ENCODE measurements around the gene HIBADH. TPM values are rescaled to one million over a fixed set of nuclear protein-coding genes. Genes with fewer than 3 reads are reported as not detected.
"Not testable (repeated sequence)": the region's sequence is repeated elsewhere in the genome, so short reads cannot be mapped to it uniquely, and the experiment has no call there.

The HIBADH gene
- total RNA-seq, 4 donors from 2014 or later: 73.7 to 99.9 (median 84.4) TPM

DNA sequence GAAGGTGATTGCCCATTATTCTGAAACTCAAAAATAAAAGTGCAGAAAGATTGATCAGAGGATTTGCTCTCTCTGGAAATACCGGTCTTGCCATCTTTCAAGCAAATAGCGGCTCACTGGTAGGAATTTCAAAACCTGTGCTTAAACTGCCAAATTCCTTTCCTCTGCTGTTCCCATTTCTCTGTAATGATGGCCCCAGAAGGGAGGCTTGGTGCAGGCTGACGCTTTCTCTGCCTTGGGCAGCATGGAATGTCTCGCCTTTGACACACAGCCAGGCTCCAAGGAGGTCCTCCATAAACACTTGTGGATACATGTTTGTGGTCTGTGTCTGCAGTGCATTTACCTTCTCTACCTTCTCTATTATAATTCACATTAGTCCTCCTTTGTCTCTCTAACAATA, 146.8 kb downstream of the HIBADH start:
- Histone ChIP-seq H3K27me3 (no peaks in the 10 kb centered on the region), H3K36me3 (no peaks in the 10 kb centered on the region), H3K4me1 (no peaks in the 10 kb centered on the region), H3K9me3 (no peaks in the 10 kb centered on the region), H3K27ac (no peak overlapping the region), H3K4me3 (replicated peaks in 1 of 3) (no peak overlapping the region)
- TF ChIP-seq POLR2A (IDR thresholded peaks at IDR 0.05): no peak
- TF ChIP-seq, protein P1, sequence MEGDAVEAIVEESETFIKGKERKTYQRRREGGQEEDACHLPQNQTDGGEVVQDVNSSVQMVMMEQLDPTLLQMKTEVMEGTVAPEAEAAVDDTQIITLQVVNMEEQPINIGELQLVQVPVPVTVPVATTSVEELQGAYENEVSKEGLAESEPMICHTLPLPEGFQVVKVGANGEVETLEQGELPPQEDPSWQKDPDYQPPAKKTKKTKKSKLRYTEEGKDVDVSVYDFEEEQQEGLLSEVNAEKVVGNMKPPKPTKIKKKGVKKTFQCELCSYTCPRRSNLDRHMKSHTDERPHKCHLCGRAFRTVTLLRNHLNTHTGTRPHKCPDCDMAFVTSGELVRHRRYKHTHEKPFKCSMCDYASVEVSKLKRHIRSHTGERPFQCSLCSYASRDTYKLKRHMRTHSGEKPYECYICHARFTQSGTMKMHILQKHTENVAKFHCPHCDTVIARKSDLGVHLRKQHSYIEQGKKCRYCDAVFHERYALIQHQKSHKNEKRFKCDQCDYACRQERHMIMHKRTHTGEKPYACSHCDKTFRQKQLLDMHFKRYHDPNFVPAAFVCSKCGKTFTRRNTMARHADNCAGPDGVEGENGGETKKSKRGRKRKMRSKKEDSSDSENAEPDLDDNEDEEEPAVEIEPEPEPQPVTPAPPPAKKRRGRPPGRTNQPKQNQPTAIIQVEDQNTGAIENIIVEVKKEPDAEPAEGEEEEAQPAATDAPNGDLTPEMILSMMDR (IDR thresholded peaks at IDR 0.05): no peak
- intact Hi-C loops (cut with DNase I): no loop called here
- DNase-seq: no peak
- 79 to 82% methylated on average over 4 of the region's 4 CpGs for WGBS, 2 donors

GRCh38 chr7:27514861-27515260, 147.8 kb downstream of the HIBADH start:
- H3K27me3 ChIP-seq: no peaks in the 10 kb centered on the region
- DNase-seq: no peak
- no peaks in the 10 kb centered on the region for H3K36me3 ChIP-seq
- WGBS, 2 donors: 76 to 81% methylated on average over 5 of the region's 5 CpGs
- no peaks in the 10 kb centered on the region for H3K9me3 ChIP-seq
- no peak overlapping the region for H3K4me3 ChIP-seq (replicated peaks in 1 of 3)
- no peak overlapping the region for H3K27ac ChIP-seq
- no peak for TF ChIP-seq POLR2A (IDR thresholded peaks at IDR 0.05)
- TF ChIP-seq, protein P1 (IDR thresholded peaks at IDR 0.05): no peak
- no peaks in the 10 kb centered on the region for H3K4me1 ChIP-seq
- intact Hi-C loops (cut with DNase I): no loop called here

- TF ChIP-seq, protein P1 (IDR thresholded peaks at IDR 0.05): no peak
- TF ChIP-seq POLR2A (IDR thresholded peaks at IDR 0.05): no peak
- WGBS, 2 donors: 85 to 96% methylated on average over 1 of the region's 1 CpG
- H3K36me3 ChIP-seq: no peaks in the 10 kb centered on the region
- no peaks in the 10 kb centered on the region for H3K4me1 ChIP-seq
- intact Hi-C loops (cut with DNase I): no loop called here
- no peaks in the 10 kb centered on the region for H3K27me3 ChIP-seq
- H3K27ac ChIP-seq: no peak overlapping the region
- no peak overlapping the region for H3K4me3 ChIP-seq (replicated peaks in 1 of 3)
- no peaks in the 10 kb centered on the region for H3K9me3 ChIP-seq
- DNase-seq: no peak
Observed at GRCh38 chr7:27513885-27514284, 148.8 kb downstream of the HIBADH start.

GRCh38 chr7:27511370-27511769, 151.3 kb downstream of the HIBADH start:
- H3K9me3 ChIP-seq; H3K27ac ChIP-seq; H3K4me1 ChIP-seq; H3K36me3 ChIP-seq; H3K4me3 ChIP-seq (replicated peaks in 1 of 3); H3K27me3 ChIP-seq; intact Hi-C loops (cut with DNase I); DNase-seq: not testable (repeated sequence)
- WGBS, 2 donors: 100% methylated on average over 1 of the region's 1 CpG

DNA sequence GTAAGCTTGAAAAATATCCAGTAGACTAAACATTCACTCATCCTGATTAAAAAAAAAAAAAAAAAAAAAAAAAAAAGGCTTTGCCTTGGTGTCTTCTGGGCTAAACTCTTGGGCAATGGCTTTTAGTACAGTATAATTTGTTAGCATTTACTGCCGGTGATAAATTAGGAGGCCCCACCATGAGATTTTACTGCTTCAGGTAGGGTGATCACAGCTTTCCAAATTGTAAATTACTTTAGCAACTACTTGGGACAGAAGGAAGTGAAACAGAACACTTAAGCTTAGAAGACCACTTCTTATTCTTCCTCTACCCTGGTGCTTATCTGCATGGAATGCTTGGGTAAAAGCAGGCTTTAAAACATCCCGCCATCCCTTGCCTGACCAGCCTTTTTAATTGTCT, 152.1 kb downstream of the HIBADH start:
- H3K36me3 ChIP-seq: no peaks in the 10 kb centered on the region
- no peaks in the 10 kb centered on the region for H3K9me3 ChIP-seq
- H3K4me3 ChIP-seq (replicated peaks in 1 of 3): no peak overlapping the region
- H3K4me1 ChIP-seq: no peaks in the 10 kb centered on the region
- DNase-seq: no peak
- H3K27me3 ChIP-seq: no peaks in the 10 kb centered on the region
- 76 to 86% methylated on average over 2 of the region's 2 CpGs for WGBS, 2 donors
- intact Hi-C loops (cut with DNase I): no loop called here
- TF ChIP-seq, protein P1 (IDR thresholded peaks at IDR 0.05): no peak
- TF ChIP-seq POLR2A (IDR thresholded peaks at IDR 0.05): no peak
- H3K27ac ChIP-seq: no peak overlapping the region

GRCh38 chr7:27501879-27502278, 160.8 kb downstream of the HIBADH start:
- H3K27ac ChIP-seq; DNase-seq; H3K27me3 ChIP-seq; H3K9me3 ChIP-seq; intact Hi-C loops (cut with DNase I); H3K4me3 ChIP-seq (replicated peaks in 1 of 3); H3K36me3 ChIP-seq; H3K4me1 ChIP-seq: not testable (repeated sequence)
- 95 to 96% methylated on average over 2 of the region's 2 CpGs for WGBS, 2 donors

Measured in thyroid gland (tissue), 4 donors.